ENCODE data around the gene ONECUT3. TPM values are rescaled to one million over a fixed set of nuclear protein-coding genes. Genes with fewer than 3 reads are reported as not detected.

The ONECUT3 gene
- total and polyA plus RNA-seq, 10 of the 15 experiments (the other 5 are each of a cell fraction or from before 2014, with no cell fraction given): not detected

DNA sequence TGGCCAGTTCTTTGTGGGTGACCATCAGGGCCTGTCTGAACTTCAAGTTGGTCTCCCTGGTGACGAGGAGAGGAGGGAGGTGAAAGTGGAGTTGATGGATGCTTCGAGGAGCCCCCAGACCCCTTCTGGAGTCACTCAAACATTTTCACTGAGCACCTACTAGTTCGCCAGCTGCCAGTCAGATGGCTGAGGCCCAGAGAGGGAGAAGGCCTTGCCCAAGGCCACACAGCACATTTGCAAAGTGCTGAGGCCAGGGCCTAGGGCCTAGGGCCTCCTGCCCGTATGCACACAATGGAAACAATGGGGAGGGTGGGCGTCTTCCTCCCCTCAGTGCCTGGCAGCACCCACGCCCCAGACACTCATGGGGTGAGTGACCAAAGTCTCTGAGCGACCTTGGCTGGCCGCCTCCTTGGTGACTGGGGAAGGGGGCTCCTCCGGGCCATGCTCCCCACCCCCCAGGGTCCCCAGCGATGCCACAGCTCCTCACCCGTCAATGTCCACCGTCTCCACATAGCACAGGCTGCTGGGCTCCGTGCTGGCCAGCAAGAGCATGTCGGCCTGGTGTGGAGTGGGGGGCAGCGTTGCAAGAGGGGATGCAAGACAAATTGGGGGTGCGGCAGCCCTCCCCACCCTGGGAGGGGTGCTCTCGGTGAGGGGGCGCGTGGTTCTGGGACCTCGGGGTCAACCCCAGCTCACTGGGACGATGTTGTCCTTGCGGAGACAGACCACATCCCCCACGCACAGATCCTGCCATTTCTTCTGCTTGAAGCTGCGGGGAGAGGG is 52.3 kb downstream of the ONECUT3 start:
- H3K4me2 ChIP-seq (ENCODE audit: control insufficient read depth, insufficient read depth): no peak overlapping the region
- H2AFZ ChIP-seq (ENCODE audit: control insufficient read depth, low read depth, low read length): no peak overlapping the region
- no peaks in the 10 kb centered on the region for H3K36me3 ChIP-seq (ENCODE audit: control insufficient read depth in 2 of 2, insufficient read depth in 2 of 2, low read length in 1 of 2)
- ChIA-PET RAD21 (ENCODE audit: unreplicated experiment) (no interaction called here), SMC1A (ENCODE audit: uncharacterized antibody, unreplicated experiment) (interaction anchor here (0.6 kb wide), 1 partner anchor 212 kb away, joined by 4 read pairs; no protein-coding TSS in a partner anchor), CTCF (no interaction called here), POLR2A (no interaction called here)
- BruUV-seq (replicated peaks): no TSS peak
- WGBS (ENCODE audit: insufficient coverage, insufficient replicate concordance, low lambda C conversion rate, missing lambda C conversion rate): 58% methylated on average over 24 of the region's 24 CpGs
- DNase-seq (ENCODE audit: low read depth, low spot score) (no peak), FAIRE-seq (no peak), ATAC-seq (no peak)
- no peaks in the 10 kb centered on the region for H3K9me3 ChIP-seq (replicated peaks; ENCODE audit: control insufficient read depth, insufficient read depth, low read length)
- no peak overlapping the region for H3K27ac ChIP-seq (ENCODE audit: control insufficient read depth, insufficient read depth)
- intact Hi-C loops (cut with micrococcal nuclease; ENCODE audit: unreplicated experiment): no loop called here
- in situ Hi-C loops (cut with MboI): no loop called here
- H3K9ac ChIP-seq (ENCODE audit: control insufficient read depth, insufficient read depth, low read length): no peak overlapping the region
- no peaks in the 10 kb centered on the region for H4K20me1 ChIP-seq (ENCODE audit: control insufficient read depth, insufficient read depth)
- H3K79me2 ChIP-seq (ENCODE audit: control insufficient read depth, insufficient read depth, low read length): no peaks in the 10 kb centered on the region
- TF ChIP-seq ZBED1 (IDR thresholded peaks at IDR 0.05; ENCODE audit: borderline replicate concordance): no peak
- no peak for TF ChIP-seq SMAD1 (IDR thresholded peaks at IDR 0.05; ENCODE audit: low read depth, partially characterized antibody)
- no peaks in the 10 kb centered on the region for H3K4me1 ChIP-seq (ENCODE audit: control insufficient read depth, insufficient read depth, low read length)
- no peaks in the 10 kb centered on the region for H3K27me3 ChIP-seq (replicated peaks in 1 of 2; ENCODE audit: control insufficient read depth in 2 of 2, insufficient read depth in 2 of 2, low read length in 1 of 2)
- no peak overlapping the region for H3K4me3 ChIP-seq

DNA sequence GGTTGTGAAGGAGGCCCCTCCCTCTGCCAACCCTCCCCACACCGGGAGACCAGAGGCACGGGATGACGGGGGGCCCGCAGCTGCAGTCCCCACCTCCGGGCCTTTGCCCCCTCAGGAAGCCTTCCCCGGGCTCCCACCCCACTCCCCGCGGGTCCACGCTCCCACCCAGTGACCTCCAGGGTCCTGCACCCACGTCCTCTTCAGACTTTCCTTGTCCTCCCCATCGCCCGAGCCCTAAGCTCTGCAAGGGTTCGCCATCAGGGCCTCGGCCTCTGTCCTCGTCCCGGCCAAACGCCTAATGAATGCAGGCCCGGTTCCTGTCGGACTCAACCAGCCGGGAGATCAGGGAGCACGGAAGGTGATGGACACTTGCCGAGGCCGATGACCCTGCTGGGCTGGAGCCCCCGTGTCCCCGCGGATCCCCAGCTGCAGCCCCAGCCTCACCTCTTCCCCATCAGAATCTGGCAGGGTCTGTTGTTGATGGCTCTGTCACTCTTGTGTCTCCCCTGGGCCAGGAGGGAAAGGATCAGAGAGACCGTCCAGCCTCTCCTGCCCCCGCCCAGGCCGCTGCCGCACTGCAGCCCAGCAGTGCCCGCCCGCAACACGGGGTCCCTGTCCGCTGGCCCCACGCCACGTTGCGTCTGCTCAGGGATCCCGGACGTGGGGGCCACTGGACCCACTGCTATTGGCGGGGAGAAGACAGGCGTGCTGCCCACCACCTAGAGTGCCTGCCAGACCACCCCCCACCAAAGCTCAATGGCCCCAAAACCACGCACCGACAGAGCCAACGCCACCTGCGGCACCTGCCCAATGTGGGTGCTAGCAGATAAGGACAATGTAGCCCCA is 53.1 kb downstream of the ONECUT3 start:
- H3K4me2 ChIP-seq (ENCODE audit: control insufficient read depth, insufficient read depth): no peak overlapping the region
- intact Hi-C loops (cut with micrococcal nuclease; ENCODE audit: unreplicated experiment): no loop called here
- H3K79me2 ChIP-seq (ENCODE audit: control insufficient read depth, insufficient read depth, low read length): no peaks in the 10 kb centered on the region
- H3K9me3 ChIP-seq (replicated peaks; ENCODE audit: control insufficient read depth, insufficient read depth, low read length): no peaks in the 10 kb centered on the region
- ChIA-PET CTCF (no interaction called here), POLR2A (no interaction called here), SMC1A (ENCODE audit: uncharacterized antibody, unreplicated experiment) (interaction anchor here (0.6 kb wide), 1 partner anchor 213 kb away, joined by 4 read pairs; no protein-coding TSS in a partner anchor), RAD21 (ENCODE audit: unreplicated experiment) (no interaction called here)
- no peak overlapping the region for H3K9ac ChIP-seq (ENCODE audit: control insufficient read depth, insufficient read depth, low read length)
- H3K36me3 ChIP-seq (ENCODE audit: control insufficient read depth in 2 of 2, insufficient read depth in 2 of 2, low read length in 1 of 2): no peaks in the 10 kb centered on the region
- BruUV-seq (replicated peaks): no TSS peak
- H3K4me3 ChIP-seq: no peak overlapping the region
- no peak overlapping the region for H2AFZ ChIP-seq (ENCODE audit: control insufficient read depth, low read depth, low read length)
- 67% methylated on average over 41 of the region's 45 CpGs for WGBS (ENCODE audit: insufficient coverage, insufficient replicate concordance, low lambda C conversion rate, missing lambda C conversion rate)
- FAIRE-seq: no peak
- no peaks in the 10 kb centered on the region for H4K20me1 ChIP-seq (ENCODE audit: control insufficient read depth, insufficient read depth)
- H3K4me1 ChIP-seq (ENCODE audit: control insufficient read depth, insufficient read depth, low read length): no peaks in the 10 kb centered on the region
- ATAC-seq: no peak
- in situ Hi-C loops (cut with MboI): no loop called here
- no peak overlapping the region for H3K27ac ChIP-seq (ENCODE audit: control insufficient read depth, insufficient read depth)
- no peak for DNase-seq (ENCODE audit: low read depth, low spot score)
- no peaks in the 10 kb centered on the region for H3K27me3 ChIP-seq (replicated peaks in 1 of 2; ENCODE audit: control insufficient read depth in 2 of 2, insufficient read depth in 2 of 2, low read length in 1 of 2)
- no peak for TF ChIP-seq ZNF24 (IDR thresholded peaks at IDR 0.05)
- TF ChIP-seq TBL1XR1 (IDR thresholded peaks at IDR 0.05; ENCODE audit: low read depth, low read length): no peak
- no peak for TF ChIP-seq MTA3 (IDR thresholded peaks at IDR 0.05; ENCODE audit: borderline replicate concordance, low read length)
- TF ChIP-seq, protein P1, sequence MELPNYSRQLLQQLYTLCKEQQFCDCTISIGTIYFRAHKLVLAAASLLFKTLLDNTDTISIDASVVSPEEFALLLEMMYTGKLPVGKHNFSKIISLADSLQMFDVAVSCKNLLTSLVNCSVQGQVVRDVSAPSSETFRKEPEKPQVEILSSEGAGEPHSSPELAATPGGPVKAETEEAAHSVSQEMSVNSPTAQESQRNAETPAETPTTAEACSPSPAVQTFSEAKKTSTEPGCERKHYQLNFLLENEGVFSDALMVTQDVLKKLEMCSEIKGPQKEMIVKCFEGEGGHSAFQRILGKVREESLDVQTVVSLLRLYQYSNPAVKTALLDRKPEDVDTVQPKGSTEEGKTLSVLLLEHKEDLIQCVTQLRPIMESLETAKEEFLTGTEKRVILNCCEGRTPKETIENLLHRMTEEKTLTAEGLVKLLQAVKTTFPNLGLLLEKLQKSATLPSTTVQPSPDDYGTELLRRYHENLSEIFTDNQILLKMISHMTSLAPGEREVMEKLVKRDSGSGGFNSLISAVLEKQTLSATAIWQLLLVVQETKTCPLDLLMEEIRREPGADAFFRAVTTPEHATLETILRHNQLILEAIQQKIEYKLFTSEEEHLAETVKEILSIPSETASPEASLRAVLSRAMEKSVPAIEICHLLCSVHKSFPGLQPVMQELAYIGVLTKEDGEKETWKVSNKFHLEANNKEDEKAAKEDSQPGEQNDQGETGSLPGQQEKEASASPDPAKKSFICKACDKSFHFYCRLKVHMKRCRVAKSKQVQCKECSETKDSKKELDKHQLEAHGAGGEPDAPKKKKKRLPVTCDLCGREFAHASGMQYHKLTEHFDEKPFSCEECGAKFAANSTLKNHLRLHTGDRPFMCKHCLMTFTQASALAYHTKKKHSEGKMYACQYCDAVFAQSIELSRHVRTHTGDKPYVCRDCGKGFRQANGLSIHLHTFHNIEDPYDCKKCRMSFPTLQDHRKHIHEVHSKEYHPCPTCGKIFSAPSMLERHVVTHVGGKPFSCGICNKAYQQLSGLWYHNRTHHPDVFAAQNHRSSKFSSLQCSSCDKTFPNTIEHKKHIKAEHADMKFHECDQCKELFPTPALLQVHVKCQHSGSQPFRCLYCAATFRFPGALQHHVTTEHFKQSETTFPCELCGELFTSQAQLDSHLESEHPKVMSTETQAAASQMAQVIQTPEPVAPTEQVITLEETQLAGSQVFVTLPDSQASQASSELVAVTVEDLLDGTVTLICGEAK (IDR thresholded peaks at IDR 0.05; ENCODE audit: borderline replicate concordance): no peak
- no peak for TF ChIP-seq SPI1 (IDR thresholded peaks at IDR 0.05; ENCODE audit: borderline replicate concordance, insufficient read depth, low read depth, low read length)
- TF ChIP-seq BACH1 (IDR thresholded peaks at IDR 0.05; ENCODE audit: borderline replicate concordance): no peak
